ENCODE data around the gene PTGER3.

The PTGER3 gene

GRCh38 chr1:71030026-71030425, 17.6 kb downstream of the PTGER3 start:
- no peak overlapping the region for H3K23ac ChIP-seq (ENCODE audit: low read length in 2 of 2)
- no peak overlapping the region for H2BK120ac ChIP-seq (ENCODE audit: low read depth, low read length)
- no peak overlapping the region for H4K8ac ChIP-seq (ENCODE audit: low read length)
- no peak overlapping the region for H4K91ac ChIP-seq (ENCODE audit: low read length)
- no peak overlapping the region for H3K4me2 ChIP-seq (ENCODE audit: low read length, poor library complexity, severe bottlenecking)
- H3K27me3 ChIP-seq (ENCODE audit: control insufficient read depth in 1 of 2, insufficient read depth in 1 of 2, low read length in 2 of 2) = peaks cover 0 to 4% of the 10 kb centered on the region in 2 experiments
- no peak overlapping the region for H3K4ac ChIP-seq (ENCODE audit: low read depth in 1 of 2, low read length in 2 of 2)
- no peaks in the 10 kb centered on the region for H3K9me3 ChIP-seq (ENCODE audit: control insufficient read depth, low read length)
- no peak overlapping the region for H2BK5ac ChIP-seq (ENCODE audit: low read depth, low read length, poor library complexity, severe bottlenecking)
- H3K18ac ChIP-seq (ENCODE audit: low read depth in 1 of 2, low read length in 2 of 2) = no peak overlapping the region
- H3K4me1 ChIP-seq (ENCODE audit: control insufficient read depth, insufficient read depth, low read depth, low read length) = no peaks in the 10 kb centered on the region
- H3K4me3 ChIP-seq (ENCODE audit: insufficient read depth in 1 of 2, low read depth in 1 of 2, low read length in 2 of 2) = no peak overlapping the region
- no peak overlapping the region for H2BK12ac ChIP-seq (ENCODE audit: low read length in 2 of 2)
- H3K36me3 ChIP-seq (ENCODE audit: control insufficient read depth in 1 of 2, insufficient read depth in 2 of 2, low read depth in 1 of 2, low read length in 2 of 2) = no peaks in the 10 kb centered on the region
- no peak overlapping the region for H3K9ac ChIP-seq (ENCODE audit: low read length)
- H3K79me1 ChIP-seq (replicated peaks; ENCODE audit: low read length, poor library complexity, severe bottlenecking) = no peaks in the 10 kb centered on the region
- H2AFZ ChIP-seq (ENCODE audit: low read depth, low read length) = no peak overlapping the region
- H2BK15ac ChIP-seq (ENCODE audit: low read depth, poor library complexity, severe bottlenecking) = no peak overlapping the region
- H3K27ac ChIP-seq (ENCODE audit: low read length, poor library complexity, severe bottlenecking) = no peak overlapping the region
- no CpG with 5 or more reads among the region's 1 CpG for WGBS
- H2AK5ac ChIP-seq (ENCODE audit: low read length, severe bottlenecking) = no peak overlapping the region
- no peak for DNase-seq
- no peak overlapping the region for H3K14ac ChIP-seq (ENCODE audit: low read length in 2 of 2)

- WGBS = no CpG with 5 or more reads among the region's 1 CpG
- Histone ChIP-seq H3K4me2 (ENCODE audit: low read length, poor library complexity, severe bottlenecking) (no peak overlapping the region), H3K4me1 (ENCODE audit: control insufficient read depth, insufficient read depth, low read depth, low read length) (no peaks in the 10 kb centered on the region), H2AFZ (ENCODE audit: low read depth, low read length) (no peak overlapping the region), H3K18ac (ENCODE audit: low read depth in 1 of 2, low read length in 2 of 2) (no peak overlapping the region), H4K8ac (ENCODE audit: low read length) (no peak overlapping the region), H3K9ac (ENCODE audit: low read length) (no peak overlapping the region), H2AK5ac (ENCODE audit: low read length, severe bottlenecking) (no peak overlapping the region), H3K4me3 (ENCODE audit: insufficient read depth in 1 of 2, low read depth in 1 of 2, low read length in 2 of 2) (no peak overlapping the region), H3K27me3 (ENCODE audit: control insufficient read depth in 1 of 2, insufficient read depth in 1 of 2, low read length in 2 of 2) (peaks cover 0 to 4% of the 10 kb centered on the region in 2 experiments), H2BK120ac (ENCODE audit: low read depth, low read length) (no peak overlapping the region), H3K23ac (ENCODE audit: low read length in 2 of 2) (no peak overlapping the region), H3K14ac (ENCODE audit: low read length in 2 of 2) (no peak overlapping the region), H2BK12ac (ENCODE audit: low read length in 2 of 2) (no peak overlapping the region), H3K36me3 (ENCODE audit: control insufficient read depth in 1 of 2, insufficient read depth in 2 of 2, low read depth in 1 of 2, low read length in 2 of 2) (no peaks in the 10 kb centered on the region), H3K27ac (ENCODE audit: low read length, poor library complexity, severe bottlenecking) (no peak overlapping the region), H3K9me3 (ENCODE audit: control insufficient read depth, low read length) (no peaks in the 10 kb centered on the region), H2BK5ac (ENCODE audit: low read depth, low read length, poor library complexity, severe bottlenecking) (no peak overlapping the region), H2BK15ac (ENCODE audit: low read depth, poor library complexity, severe bottlenecking) (no peak overlapping the region), H3K4ac (ENCODE audit: low read depth in 1 of 2, low read length in 2 of 2) (no peak overlapping the region), H3K79me1 (replicated peaks; ENCODE audit: low read length, poor library complexity, severe bottlenecking) (no peaks in the 10 kb centered on the region), H4K91ac (ENCODE audit: low read length) (no peak overlapping the region)
- DNase-seq = no peak
These were observed 18.6 kb downstream of the PTGER3 start for GRCh38 chr1:71028981-71029380.

- Histone ChIP-seq H3K4me1 (ENCODE audit: control insufficient read depth, insufficient read depth, low read depth, low read length) (no peaks in the 10 kb centered on the region), H2BK120ac (ENCODE audit: low read depth, low read length) (no peak overlapping the region), H3K4me2 (ENCODE audit: low read length, poor library complexity, severe bottlenecking) (no peak overlapping the region), H3K27me3 (ENCODE audit: control insufficient read depth in 1 of 2, insufficient read depth in 1 of 2, low read length in 2 of 2) (peaks cover 0 to 1% of the 10 kb centered on the region in 2 experiments), H3K18ac (ENCODE audit: low read depth in 1 of 2, low read length in 2 of 2) (no peak overlapping the region), H3K14ac (ENCODE audit: low read length in 2 of 2) (no peak overlapping the region), H3K36me3 (ENCODE audit: control insufficient read depth in 1 of 2, insufficient read depth in 2 of 2, low read depth in 1 of 2, low read length in 2 of 2) (no peaks in the 10 kb centered on the region), H4K8ac (ENCODE audit: low read length) (no peak overlapping the region), H2AFZ (ENCODE audit: low read depth, low read length) (no peak overlapping the region), H3K4ac (ENCODE audit: low read depth in 1 of 2, low read length in 2 of 2) (no peak overlapping the region), H3K79me1 (replicated peaks; ENCODE audit: low read length, poor library complexity, severe bottlenecking) (no peaks in the 10 kb centered on the region), H3K23ac (ENCODE audit: low read length in 2 of 2) (no peak overlapping the region), H2BK12ac (ENCODE audit: low read length in 2 of 2) (no peak overlapping the region), H3K4me3 (ENCODE audit: insufficient read depth in 1 of 2, low read depth in 1 of 2, low read length in 2 of 2) (no peak overlapping the region), H4K91ac (ENCODE audit: low read length) (no peak overlapping the region), H2AK5ac (ENCODE audit: low read length, severe bottlenecking) (no peak overlapping the region), H2BK15ac (ENCODE audit: low read depth, poor library complexity, severe bottlenecking) (no peak overlapping the region), H3K27ac (ENCODE audit: low read length, poor library complexity, severe bottlenecking) (no peak overlapping the region), H2BK5ac (ENCODE audit: low read depth, low read length, poor library complexity, severe bottlenecking) (no peak overlapping the region), H3K9ac (ENCODE audit: low read length) (no peak overlapping the region), H3K9me3 (ENCODE audit: control insufficient read depth, low read length) (no peaks in the 10 kb centered on the region)
- DNase-seq = no peak
- 82% methylated on average over 7 of the region's 7 CpGs for WGBS
These were observed 19.6 kb downstream of the PTGER3 start for GRCh38 chr1:71027991-71028390.

GRCh38 chr1:71026093-71026492, 21.5 kb downstream of the PTGER3 start:
- 67% methylated on average over 1 of the region's 4 CpGs for WGBS

More at GRCh38 chr1:71026093-71026492, 21.5 kb downstream of the PTGER3 start:
- Histone ChIP-seq H3K79me1 (replicated peaks; ENCODE audit: low read length, poor library complexity, severe bottlenecking) (no peaks in the 10 kb centered on the region), H2BK15ac (ENCODE audit: low read depth, poor library complexity, severe bottlenecking) (no peak overlapping the region), H3K4me3 (ENCODE audit: insufficient read depth in 1 of 2, low read depth in 1 of 2, low read length in 2 of 2) (no peak overlapping the region), H3K36me3 (ENCODE audit: control insufficient read depth in 1 of 2, insufficient read depth in 2 of 2, low read depth in 1 of 2, low read length in 2 of 2) (no peaks in the 10 kb centered on the region), H3K9me3 (ENCODE audit: control insufficient read depth, low read length) (no peaks in the 10 kb centered on the region), H2BK120ac (ENCODE audit: low read depth, low read length) (no peak overlapping the region), H3K4ac (ENCODE audit: low read depth in 1 of 2, low read length in 2 of 2) (no peak overlapping the region), H3K4me1 (ENCODE audit: control insufficient read depth, insufficient read depth, low read depth, low read length) (no peaks in the 10 kb centered on the region), H4K8ac (ENCODE audit: low read length) (no peak overlapping the region), H3K27me3 (ENCODE audit: control insufficient read depth in 1 of 2, insufficient read depth in 1 of 2, low read length in 2 of 2) (no peaks in the 10 kb centered on the region), H4K91ac (ENCODE audit: low read length) (no peak overlapping the region), H2AFZ (ENCODE audit: low read depth, low read length) (no peak overlapping the region), H2BK5ac (ENCODE audit: low read depth, low read length, poor library complexity, severe bottlenecking) (no peak overlapping the region), H3K4me2 (ENCODE audit: low read length, poor library complexity, severe bottlenecking) (no peak overlapping the region), H3K14ac (ENCODE audit: low read length in 2 of 2) (no peak overlapping the region), H3K9ac (ENCODE audit: low read length) (no peak overlapping the region), H3K27ac (ENCODE audit: low read length, poor library complexity, severe bottlenecking) (no peak overlapping the region), H2BK12ac (ENCODE audit: low read length in 2 of 2) (no peak overlapping the region), H2AK5ac (ENCODE audit: low read length, severe bottlenecking) (no peak overlapping the region), H3K18ac (ENCODE audit: low read depth in 1 of 2, low read length in 2 of 2) (no peak overlapping the region), H3K23ac (ENCODE audit: low read length in 2 of 2) (no peak overlapping the region)
- no peak for DNase-seq

Measured in mesenchymal stem cell (in vitro differentiated cells and primary cell).